Right lobe of liver (tissue), 4 donors: ENCODE data around the gene GYG1.

Experiments
- POLR2A ChIP-seq: fragments of 450-650 bp; IDR thresholded peaks from one replicate; pipeline ENCODE4 v1.6.1; 2017; ENCODE audit warnings: antibody characterized with exemption, mild to moderate bottlenecking
- TF ChIP-seq, protein P1 (sequence below), 4 donors: fragments of 200-600 bp in 3 of 4; fragments of 450-650 bp in 1 of 4; IDR thresholded peaks; one replicate each; pipeline versions ENCODE4 v1.5.1 to v1.8.0; 2016 to 2022; ENCODE audit warnings: antibody characterized with exemption in 4 of 4, mild to moderate bottlenecking in 2 of 4
- donor health status: DM: no; HTN: no; CAD: no.
- donor health status: DM: no; HTN: no; CAD: no.
- donor health status: DM: no; HTN: yes; CAD: no.

DNA sequence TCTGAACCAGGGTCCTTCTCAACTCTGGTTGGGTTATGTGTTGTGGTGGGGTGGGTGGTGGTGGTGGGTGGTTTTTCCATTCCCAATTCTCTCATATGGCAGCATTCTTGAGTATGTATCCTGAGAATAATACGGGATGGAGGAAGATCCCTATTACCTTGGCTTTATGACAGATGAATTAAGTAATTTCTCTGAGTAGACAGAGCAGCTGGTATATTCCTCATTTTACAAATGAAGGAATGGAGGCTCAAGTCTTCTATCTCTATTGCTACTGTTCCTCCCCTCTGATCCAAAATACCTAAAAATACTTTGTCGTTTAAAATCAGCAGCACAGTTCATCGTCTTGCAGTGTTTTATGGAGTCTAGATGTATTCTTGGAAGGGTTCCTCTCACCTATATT, 10.4 kb downstream of the GYG1 start:
- TF ChIP-seq, protein P1, sequence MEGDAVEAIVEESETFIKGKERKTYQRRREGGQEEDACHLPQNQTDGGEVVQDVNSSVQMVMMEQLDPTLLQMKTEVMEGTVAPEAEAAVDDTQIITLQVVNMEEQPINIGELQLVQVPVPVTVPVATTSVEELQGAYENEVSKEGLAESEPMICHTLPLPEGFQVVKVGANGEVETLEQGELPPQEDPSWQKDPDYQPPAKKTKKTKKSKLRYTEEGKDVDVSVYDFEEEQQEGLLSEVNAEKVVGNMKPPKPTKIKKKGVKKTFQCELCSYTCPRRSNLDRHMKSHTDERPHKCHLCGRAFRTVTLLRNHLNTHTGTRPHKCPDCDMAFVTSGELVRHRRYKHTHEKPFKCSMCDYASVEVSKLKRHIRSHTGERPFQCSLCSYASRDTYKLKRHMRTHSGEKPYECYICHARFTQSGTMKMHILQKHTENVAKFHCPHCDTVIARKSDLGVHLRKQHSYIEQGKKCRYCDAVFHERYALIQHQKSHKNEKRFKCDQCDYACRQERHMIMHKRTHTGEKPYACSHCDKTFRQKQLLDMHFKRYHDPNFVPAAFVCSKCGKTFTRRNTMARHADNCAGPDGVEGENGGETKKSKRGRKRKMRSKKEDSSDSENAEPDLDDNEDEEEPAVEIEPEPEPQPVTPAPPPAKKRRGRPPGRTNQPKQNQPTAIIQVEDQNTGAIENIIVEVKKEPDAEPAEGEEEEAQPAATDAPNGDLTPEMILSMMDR (IDR thresholded peaks at IDR 0.05): no peak
- no peak for TF ChIP-seq POLR2A
